HepG2 (cell line): Measurements from ENCODE around the gene BARX2. TPM values are rescaled to one million over a fixed set of nuclear protein-coding genes. Genes with fewer than 3 reads are reported as not detected.

Source experiments
- BCL6 ChIP-seq: IDR thresholded peaks from 2 replicates; pipeline ENCODE4 v1.6.1; 2016; ENCODE audit warnings: missing genetic modification reagents, missing compliant biosample characterization
- ETS1 ChIP-seq: sonication (generic); formaldehyde crosslinking; IDR thresholded peaks from 2 replicates; pipeline ENCODE4 v1.4.0; 2020; ENCODE audit warnings: missing genetic modification reagents
- ISX ChIP-seq: sonication (generic); formaldehyde crosslinking; conservative IDR thresholded peaks from 2 replicates; pipeline ENCODE4 v1.5.0; 2020; ENCODE audit warnings: missing genetic modification reagents
- KDM5A ChIP-seq: fragments of 200-600 bp; sonication (generic); IDR thresholded peaks from 2 replicates; pipeline ENCODE4 v1.7.0; 2018; ENCODE audit warnings: antibody characterized with exemption, mild to moderate bottlenecking, low read length, borderline replicate concordance
- MBD4 ChIP-seq: IDR thresholded peaks from 2 replicates; pipeline ENCODE4 v1.6.1; 2012; ENCODE audit warnings: low read length, inconsistent platforms, borderline replicate concordance
- NR3C1 ChIP-seq: sonication (generic); formaldehyde crosslinking; IDR thresholded peaks from 2 replicates; pipeline ENCODE4 v1.4.0; 2020; ENCODE audit warnings: missing genetic modification reagents
- SAP130 ChIP-seq: IDR thresholded peaks from 2 replicates; pipeline ENCODE4 v1.6.1; 2016; ENCODE audit warnings: low read depth
- SMAD3 ChIP-seq: sonication (generic); formaldehyde crosslinking; IDR thresholded peaks from 2 replicates; pipeline ENCODE4 v1.4.0; 2020; ENCODE audit warnings: missing genetic modification reagents
- TBX3 ChIP-seq: fragments of 450-650 bp; IDR thresholded peaks from 2 replicates; pipeline ENCODE4 v1.6.1; 2017; ENCODE audit warnings: antibody characterized with exemption, mild to moderate bottlenecking, inconsistent platforms, borderline replicate concordance
- TCF12 ChIP-seq, 2 experiments: fragments of 450-650 bp in 1 of 2; sonication (generic) in 1 of 2; formaldehyde crosslinking in 1 of 2; IDR thresholded peaks; 2 replicates each; pipeline versions ENCODE4 v1.6.1 to v1.8.0; 2017 to 2022; ENCODE audit warnings: antibody characterized with exemption in 1 of 2, mild to moderate bottlenecking in 1 of 2, missing genetic modification reagents in 1 of 2, moderate library complexity in 1 of 2
- ZBTB3 ChIP-seq: sonication (generic); formaldehyde crosslinking; IDR thresholded peaks from 2 replicates; pipeline ENCODE4 v1.4.0; 2020; ENCODE audit warnings: low read depth, mild to moderate bottlenecking, moderate library complexity, missing genetic modification reagents, borderline replicate concordance
- ZBTB44 ChIP-seq: sonication (generic); formaldehyde crosslinking; IDR thresholded peaks from 2 replicates; pipeline ENCODE4 v1.4.0; 2020; ENCODE audit warnings: missing genetic modification reagents
- ZKSCAN5 ChIP-seq: sonication (generic); formaldehyde crosslinking; IDR thresholded peaks from 2 replicates; pipeline ENCODE4 v1.5.1; 2020; ENCODE audit warnings: mild to moderate bottlenecking, missing genetic modification reagents
- ZNF24 ChIP-seq: fragments of 450-650 bp; IDR thresholded peaks from 2 replicates; pipeline ENCODE4 v1.6.1; 2017; ENCODE audit warnings: antibody characterized with exemption, mild to moderate bottlenecking
- ZNF589 ChIP-seq: sonication (generic); formaldehyde crosslinking; conservative IDR thresholded peaks from 2 replicates; pipeline ENCODE4 v1.8.0; 2022; ENCODE audit warnings: mild to moderate bottlenecking, moderate library complexity, missing genetic modification reagents
- ZNF674 ChIP-seq: sonication (generic); formaldehyde crosslinking; IDR thresholded peaks from 2 replicates; pipeline ENCODE4 v1.5.0; 2020; ENCODE audit warnings: low read depth, mild to moderate bottlenecking, missing genetic modification reagents
- ZNF761 ChIP-seq: sonication (generic); formaldehyde crosslinking; conservative IDR thresholded peaks from 2 replicates; pipeline ENCODE4 v1.4.0; 2020; ENCODE audit warnings: mild to moderate bottlenecking, missing genetic modification reagents
- ZSCAN12 ChIP-seq: sonication (generic); formaldehyde crosslinking; IDR thresholded peaks from 2 replicates; pipeline ENCODE4 v1.9.0; 2021; ENCODE audit warnings: mild to moderate bottlenecking, missing genetic modification reagents
- polyA plus RNA-seq, 8 experiments: library from polyadenylated mRNA; depleted of rRNA in 3 of 8; stranded (reverse) in 7 of 8; unstranded in 1 of 8; fragments of >200 nt; fragmentation: Illumina TruSeq in 4 of 8; extraction: Trizol in 4 of 8; gene quantifications; 2 replicates each; pipeline versions ENCODE4 v1.2.1 to v1.2.3, GENCODE V29; 2011 to 2016; ENCODE audit warnings: low read depth in 4 of 8, missing spikeins in 1 of 8, mixed read lengths in 1 of 8; ENCODE audit not compliant: insufficient read depth in 1 of 8
- total RNA-seq, 5 experiments: library from RNA; depleted of rRNA; stranded (reverse); fragments of >200 nt; fragmentation: Illumina TruSeq; extraction: Trizol; gene quantifications; 2 replicates each; pipeline ENCODE4 v1.2.3, GENCODE V29; 2016; ENCODE audit warnings: low read depth in 1 of 5
- TF ChIP-seq, protein P1 (sequence below): sonication (generic); formaldehyde crosslinking; IDR thresholded peaks from 2 replicates; pipeline ENCODE4 v1.4.0; 2020; ENCODE audit warnings: missing genetic modification reagents
- TF ChIP-seq, protein P2 (sequence below): sonication (generic); formaldehyde crosslinking; conservative IDR thresholded peaks from 2 replicates; pipeline ENCODE4 v1.4.0; 2020; ENCODE audit warnings: missing genetic modification reagents
- TF ChIP-seq, protein P3 (sequence below): sonication (generic); formaldehyde crosslinking; IDR thresholded peaks from 2 replicates; pipeline ENCODE4 v1.4.0; 2020; ENCODE audit warnings: mild to moderate bottlenecking, missing genetic modification reagents

BARX2 gene
- total and polyA plus RNA-seq, 2 of the 13 experiments (the other 11 are each of a cell fraction or from before 2014, with no cell fraction given): not detected

GRCh38 chr11:129427376-129427775 lies 51.7 kb downstream of the BARX2 start (continued):
- TF ChIP-seq, protein P1, sequence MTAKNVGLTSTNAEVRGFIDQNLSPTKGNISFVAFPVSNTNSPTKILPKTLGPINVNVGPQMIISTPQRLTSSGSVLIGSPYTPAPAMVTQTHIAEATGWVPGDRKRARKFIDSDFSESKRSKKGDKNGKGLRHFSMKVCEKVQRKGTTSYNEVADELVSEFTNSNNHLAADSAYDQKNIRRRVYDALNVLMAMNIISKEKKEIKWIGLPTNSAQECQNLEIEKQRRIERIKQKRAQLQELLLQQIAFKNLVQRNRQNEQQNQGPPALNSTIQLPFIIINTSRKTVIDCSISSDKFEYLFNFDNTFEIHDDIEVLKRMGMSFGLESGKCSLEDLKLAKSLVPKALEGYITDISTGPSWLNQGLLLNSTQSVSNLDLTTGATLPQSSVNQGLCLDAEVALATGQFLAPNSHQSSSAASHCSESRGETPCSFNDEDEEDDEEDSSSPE (CRISPR knock-in tag): no peak
- TF ChIP-seq SMAD3 (CRISPR knock-in tag) (no peak), ZSCAN12 (CRISPR knock-in tag) (no peak), ZBTB3 (CRISPR knock-in tag) (no peak), ZNF24 (no peak), KDM5A (no peak), ZNF761 (CRISPR knock-in tag) (no peak), ZNF589 (CRISPR knock-in tag) (no peak), SAP130 (CRISPR knock-in tag) (peak; percentile 44), ZNF674 (no peak), ZKSCAN5 (CRISPR knock-in tag) (no peak), NR3C1 (no peak), ZBTB44 (no peak), ISX (no peak), BCL6 (peak; percentile 80), MBD4 (no peak), TCF12 (IDR thresholded peaks at IDR 0.05) (no peak), TCF12 (CRISPR knock-in tag; IDR thresholded peaks at IDR 0.05) (no peak), ETS1 (CRISPR knock-in tag) (no peak), TBX3 (no peak)
- TF ChIP-seq, protein P2, sequence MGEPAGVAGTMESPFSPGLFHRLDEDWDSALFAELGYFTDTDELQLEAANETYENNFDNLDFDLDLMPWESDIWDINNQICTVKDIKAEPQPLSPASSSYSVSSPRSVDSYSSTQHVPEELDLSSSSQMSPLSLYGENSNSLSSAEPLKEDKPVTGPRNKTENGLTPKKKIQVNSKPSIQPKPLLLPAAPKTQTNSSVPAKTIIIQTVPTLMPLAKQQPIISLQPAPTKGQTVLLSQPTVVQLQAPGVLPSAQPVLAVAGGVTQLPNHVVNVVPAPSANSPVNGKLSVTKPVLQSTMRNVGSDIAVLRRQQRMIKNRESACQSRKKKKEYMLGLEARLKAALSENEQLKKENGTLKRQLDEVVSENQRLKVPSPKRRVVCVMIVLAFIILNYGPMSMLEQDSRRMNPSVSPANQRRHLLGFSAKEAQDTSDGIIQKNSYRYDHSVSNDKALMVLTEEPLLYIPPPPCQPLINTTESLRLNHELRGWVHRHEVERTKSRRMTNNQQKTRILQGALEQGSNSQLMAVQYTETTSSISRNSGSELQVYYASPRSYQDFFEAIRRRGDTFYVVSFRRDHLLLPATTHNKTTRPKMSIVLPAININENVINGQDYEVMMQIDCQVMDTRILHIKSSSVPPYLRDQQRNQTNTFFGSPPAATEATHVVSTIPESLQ: no peak
- TF ChIP-seq, protein P3, sequence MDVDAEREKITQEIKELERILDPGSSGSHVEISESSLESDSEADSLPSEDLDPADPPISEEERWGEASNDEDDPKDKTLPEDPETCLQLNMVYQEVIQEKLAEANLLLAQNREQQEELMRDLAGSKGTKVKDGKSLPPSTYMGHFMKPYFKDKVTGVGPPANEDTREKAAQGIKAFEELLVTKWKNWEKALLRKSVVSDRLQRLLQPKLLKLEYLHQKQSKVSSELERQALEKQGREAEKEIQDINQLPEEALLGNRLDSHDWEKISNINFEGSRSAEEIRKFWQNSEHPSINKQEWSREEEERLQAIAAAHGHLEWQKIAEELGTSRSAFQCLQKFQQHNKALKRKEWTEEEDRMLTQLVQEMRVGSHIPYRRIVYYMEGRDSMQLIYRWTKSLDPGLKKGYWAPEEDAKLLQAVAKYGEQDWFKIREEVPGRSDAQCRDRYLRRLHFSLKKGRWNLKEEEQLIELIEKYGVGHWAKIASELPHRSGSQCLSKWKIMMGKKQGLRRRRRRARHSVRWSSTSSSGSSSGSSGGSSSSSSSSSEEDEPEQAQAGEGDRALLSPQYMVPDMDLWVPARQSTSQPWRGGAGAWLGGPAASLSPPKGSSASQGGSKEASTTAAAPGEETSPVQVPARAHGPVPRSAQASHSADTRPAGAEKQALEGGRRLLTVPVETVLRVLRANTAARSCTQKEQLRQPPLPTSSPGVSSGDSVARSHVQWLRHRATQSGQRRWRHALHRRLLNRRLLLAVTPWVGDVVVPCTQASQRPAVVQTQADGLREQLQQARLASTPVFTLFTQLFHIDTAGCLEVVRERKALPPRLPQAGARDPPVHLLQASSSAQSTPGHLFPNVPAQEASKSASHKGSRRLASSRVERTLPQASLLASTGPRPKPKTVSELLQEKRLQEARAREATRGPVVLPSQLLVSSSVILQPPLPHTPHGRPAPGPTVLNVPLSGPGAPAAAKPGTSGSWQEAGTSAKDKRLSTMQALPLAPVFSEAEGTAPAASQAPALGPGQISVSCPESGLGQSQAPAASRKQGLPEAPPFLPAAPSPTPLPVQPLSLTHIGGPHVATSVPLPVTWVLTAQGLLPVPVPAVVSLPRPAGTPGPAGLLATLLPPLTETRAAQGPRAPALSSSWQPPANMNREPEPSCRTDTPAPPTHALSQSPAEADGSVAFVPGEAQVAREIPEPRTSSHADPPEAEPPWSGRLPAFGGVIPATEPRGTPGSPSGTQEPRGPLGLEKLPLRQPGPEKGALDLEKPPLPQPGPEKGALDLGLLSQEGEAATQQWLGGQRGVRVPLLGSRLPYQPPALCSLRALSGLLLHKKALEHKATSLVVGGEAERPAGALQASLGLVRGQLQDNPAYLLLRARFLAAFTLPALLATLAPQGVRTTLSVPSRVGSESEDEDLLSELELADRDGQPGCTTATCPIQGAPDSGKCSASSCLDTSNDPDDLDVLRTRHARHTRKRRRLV (CRISPR knock-in tag): no peak
